ENCODE data around the gene CHCHD6.

The CHCHD6 gene

GRCh38 chr3:126668450-126669401 lies 35.3 kb upstream of the CHCHD6 start:
- no peak for DNase-seq

GRCh38 chr3:126671521-126671920 lies 32.5 kb upstream of the CHCHD6 start:
- DNase-seq: no peak

GRCh38 chr3:126672340-126672739 lies 31.7 kb upstream of the CHCHD6 start:
- DNase-seq: no peak

GRCh38 chr3:126672741-126673140 lies 31.3 kb upstream of the CHCHD6 start:
- no peak for DNase-seq

- DNase-seq: no peak
Measured at GRCh38 chr3:126676919-126677705, 26.9 kb upstream of the CHCHD6 start.

- DNase-seq: no peak
Measured at GRCh38 chr3:126677862-126678503, 26.1 kb upstream of the CHCHD6 start.

- DNase-seq: no peak
Measured at GRCh38 chr3:126678693-126679317, 25.2 kb upstream of the CHCHD6 start.

GRCh38 chr3:126679318-126679751 lies 24.7 kb upstream of the CHCHD6 start:
- DNase-seq: peak; percentile 60

GRCh38 chr3:126679831-126680666 lies 24.0 kb upstream of the CHCHD6 start:
- no peak for DNase-seq

GRCh38 chr3:126680667-126681055 lies 23.4 kb upstream of the CHCHD6 start:
- no peak for DNase-seq

- no peak for DNase-seq
Measured at GRCh38 chr3:126682009-126682408, 22.0 kb upstream of the CHCHD6 start.

- no peak for DNase-seq
Measured at GRCh38 chr3:126683069-126683468, 21.0 kb upstream of the CHCHD6 start.

- no peak for DNase-seq
Measured at GRCh38 chr3:126684218-126684751, 19.8 kb upstream of the CHCHD6 start.

GRCh38 chr3:126685021-126685420 lies 19.0 kb upstream of the CHCHD6 start:
- DNase-seq: no peak

- no peak for DNase-seq
Measured at GRCh38 chr3:126685493-126685892, 18.5 kb upstream of the CHCHD6 start.

GRCh38 chr3:126691765-126692164 lies 12.3 kb upstream of the CHCHD6 start:
- DNase-seq: no peak

GRCh38 chr3:126692858-126693257 lies 11.2 kb upstream of the CHCHD6 start:
- no peak for DNase-seq

- DNase-seq: no peak
Measured at GRCh38 chr3:126693921-126694320, 10.1 kb upstream of the CHCHD6 start.

GRCh38 chr3:126696701-126697267 lies 7.3 kb upstream of the CHCHD6 start:
- DNase-seq: no peak

GRCh38 chr3:126699011-126699410 lies 5.0 kb upstream of the CHCHD6 start:
- no peak for DNase-seq
